GM19239 (cell line): ENCODE data around the gene VEGFA.

ENCODE experiments used
- DNase-seq: peaks from one replicate; pipeline ENCODE4 v3.0.0; 2011; ENCODE audit warnings: low spot score; ENCODE audit not compliant: insufficient read length
- FAIRE-seq: peaks from 2 replicates; lab custom pipeline; 2011; peaks lifted over from hg19 to GRCh38; lab: Jason Lieb, UNC

VEGFA gene

DNA sequence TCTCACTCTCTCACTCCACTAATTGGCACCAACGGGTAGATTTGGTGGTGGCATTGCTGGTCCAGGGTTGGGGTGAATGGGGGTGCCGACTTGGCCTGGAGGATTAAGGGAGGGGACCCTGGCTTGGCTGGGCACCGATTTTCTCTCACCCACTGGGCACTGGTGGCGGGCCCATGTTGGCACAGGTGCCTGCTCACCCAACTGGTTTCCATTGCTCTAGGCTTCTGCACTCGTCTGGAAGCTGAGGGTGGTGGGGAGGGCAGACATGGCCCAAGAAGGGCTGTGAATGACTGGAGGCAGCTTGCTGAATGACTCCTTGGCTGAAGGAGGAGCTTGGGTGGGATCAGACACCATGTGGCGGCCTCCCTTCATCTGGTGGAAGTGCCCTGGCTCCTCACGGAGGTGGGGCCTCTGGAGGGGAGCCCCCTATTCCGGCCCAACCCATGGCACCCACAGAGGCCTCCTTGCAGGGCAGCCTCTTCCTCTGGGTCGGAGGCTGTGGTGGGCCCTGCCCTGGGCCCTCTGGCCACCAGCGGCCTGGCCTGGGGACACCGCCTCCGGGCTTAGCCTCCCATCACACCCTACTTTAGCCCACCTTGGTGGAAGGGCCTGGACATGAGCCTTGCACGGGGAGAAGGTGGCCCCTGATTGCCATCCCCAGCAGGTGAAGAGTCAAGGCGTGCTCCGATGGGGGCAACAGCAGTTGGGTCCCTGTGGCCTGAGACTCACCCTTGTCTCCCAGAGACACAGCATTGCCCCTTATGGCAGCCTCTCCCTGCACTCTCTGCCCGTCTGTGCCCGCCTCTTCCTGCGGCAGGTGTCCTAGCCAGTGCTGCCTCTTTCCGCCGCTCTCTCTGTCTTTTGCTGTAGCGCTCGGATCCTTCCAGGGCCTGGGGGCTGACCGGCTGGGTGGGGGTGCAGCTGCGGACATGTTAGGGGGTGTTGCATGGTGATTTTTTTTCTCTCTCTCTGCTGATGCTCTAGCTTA lies 11.2 kb downstream of the VEGFA start:
- FAIRE-seq (no peak), DNase-seq (no peak)

- DNase-seq (no peak), FAIRE-seq (no peak)
These were observed 12.1 kb downstream of the VEGFA start for GRCh38 chr6:43781941-43782704.

- no peak for DNase-seq
These were observed 12.9 kb downstream of the VEGFA start for GRCh38 chr6:43782764-43783513.

GRCh38 chr6:43784049-43784855 lies 14.2 kb downstream of the VEGFA start:
- FAIRE-seq = no peak
- DNase-seq = no peak

More at GRCh38 chr6:43782764-43783513, 12.9 kb downstream of the VEGFA start:
- FAIRE-seq = no peak

DNA sequence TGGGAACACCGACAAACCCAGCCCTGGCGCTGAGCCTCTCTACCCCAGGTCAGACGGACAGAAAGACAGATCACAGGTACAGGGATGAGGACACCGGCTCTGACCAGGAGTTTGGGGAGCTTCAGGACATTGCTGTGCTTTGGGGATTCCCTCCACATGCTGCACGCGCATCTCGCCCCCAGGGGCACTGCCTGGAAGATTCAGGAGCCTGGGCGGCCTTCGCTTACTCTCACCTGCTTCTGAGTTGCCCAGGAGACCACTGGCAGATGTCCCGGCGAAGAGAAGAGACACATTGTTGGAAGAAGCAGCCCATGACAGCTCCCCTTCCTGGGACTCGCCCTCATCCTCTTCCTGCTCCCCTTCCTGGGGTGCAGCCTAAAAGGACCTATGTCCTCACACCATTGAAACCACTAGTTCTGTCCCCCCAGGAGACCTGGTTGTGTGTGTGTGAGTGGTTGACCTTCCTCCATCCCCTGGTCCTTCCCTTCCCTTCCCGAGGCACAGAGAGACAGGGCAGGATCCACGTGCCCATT lies 15.3 kb downstream of the VEGFA start:
- DNase-seq (no peak), FAIRE-seq (no peak)

DNA sequence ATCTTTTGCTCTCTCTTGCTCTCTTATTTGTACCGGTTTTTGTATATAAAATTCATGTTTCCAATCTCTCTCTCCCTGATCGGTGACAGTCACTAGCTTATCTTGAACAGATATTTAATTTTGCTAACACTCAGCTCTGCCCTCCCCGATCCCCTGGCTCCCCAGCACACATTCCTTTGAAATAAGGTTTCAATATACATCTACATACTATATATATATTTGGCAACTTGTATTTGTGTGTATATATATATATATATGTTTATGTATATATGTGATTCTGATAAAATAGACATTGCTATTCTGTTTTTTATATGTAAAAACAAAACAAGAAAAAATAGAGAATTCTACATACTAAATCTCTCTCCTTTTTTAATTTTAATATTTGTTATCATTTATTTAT lies 15.9 kb downstream of the VEGFA start:
- FAIRE-seq (no peak), DNase-seq (no peak)

GRCh38 chr6:43786664-43787329 lies 16.8 kb downstream of the VEGFA start:
- FAIRE-seq = no peak
- no peak for DNase-seq

DNA sequence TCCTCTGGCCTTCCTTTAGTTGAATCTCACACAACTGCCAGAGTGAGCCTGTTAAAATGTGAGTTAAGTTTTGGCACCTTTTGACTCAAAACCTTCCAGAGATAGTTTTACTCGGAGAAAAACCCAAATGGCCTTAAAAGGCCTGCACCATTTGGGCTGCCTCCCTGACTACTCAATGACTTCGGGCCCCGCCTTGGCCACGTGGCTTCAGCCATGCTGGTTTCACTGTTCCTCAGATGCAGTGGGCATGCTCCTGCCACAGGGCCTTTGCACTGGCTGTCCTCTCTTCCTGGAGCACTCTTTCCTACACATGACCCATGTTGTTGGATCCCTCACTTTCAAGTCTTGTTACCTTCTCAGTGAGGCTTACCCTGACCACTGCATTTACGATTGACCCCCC lies 18.3 kb downstream of the VEGFA start:
- no peak for FAIRE-seq
- DNase-seq = no peak

GRCh38 chr6:43789447-43789846 lies 19.4 kb downstream of the VEGFA start:
- DNase-seq = no peak
- FAIRE-seq = no peak

- DNase-seq (no peak), FAIRE-seq (no peak)
These were observed 20.0 kb downstream of the VEGFA start for GRCh38 chr6:43790031-43790430.

GRCh38 chr6:43791745-43792422 lies 21.9 kb downstream of the VEGFA start:
- no peak for DNase-seq
- FAIRE-seq = no peak

DNA sequence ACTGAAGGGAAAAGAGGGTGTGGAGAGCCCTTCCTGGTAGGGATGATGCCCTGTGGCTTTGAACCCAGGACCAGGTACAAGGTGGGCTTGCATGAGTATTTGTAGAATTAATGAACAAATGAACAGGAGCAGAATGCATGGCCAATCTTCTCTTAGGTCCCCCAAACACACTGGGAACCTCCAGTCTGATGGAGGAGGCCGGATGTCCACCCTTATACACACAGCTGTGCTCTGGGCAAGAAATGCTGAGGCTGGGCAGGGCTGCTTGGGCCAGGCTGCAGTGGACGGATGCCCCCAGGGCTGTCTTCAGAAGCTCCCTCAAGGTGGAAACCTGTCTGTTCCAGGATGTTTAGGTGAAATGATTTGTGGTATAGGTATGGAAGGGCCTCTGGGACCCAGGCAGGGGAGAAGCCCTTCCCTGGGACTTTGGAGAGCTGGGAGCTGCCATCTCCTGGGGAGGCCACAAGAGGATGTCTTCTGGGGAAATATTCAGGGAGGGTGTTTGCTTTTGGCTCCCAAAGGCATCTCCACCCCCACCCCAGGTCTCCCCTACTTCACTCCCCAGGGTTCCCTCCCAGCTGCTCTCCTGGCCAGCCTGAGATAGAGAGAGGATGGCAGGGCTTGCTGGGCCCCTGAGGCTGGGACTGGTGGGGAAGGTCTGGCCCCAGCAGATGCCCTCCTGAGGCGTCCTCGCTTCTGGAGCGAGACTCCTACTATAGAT lies 23.3 kb downstream of the VEGFA start:
- FAIRE-seq = no peak
- DNase-seq = no peak

DNA sequence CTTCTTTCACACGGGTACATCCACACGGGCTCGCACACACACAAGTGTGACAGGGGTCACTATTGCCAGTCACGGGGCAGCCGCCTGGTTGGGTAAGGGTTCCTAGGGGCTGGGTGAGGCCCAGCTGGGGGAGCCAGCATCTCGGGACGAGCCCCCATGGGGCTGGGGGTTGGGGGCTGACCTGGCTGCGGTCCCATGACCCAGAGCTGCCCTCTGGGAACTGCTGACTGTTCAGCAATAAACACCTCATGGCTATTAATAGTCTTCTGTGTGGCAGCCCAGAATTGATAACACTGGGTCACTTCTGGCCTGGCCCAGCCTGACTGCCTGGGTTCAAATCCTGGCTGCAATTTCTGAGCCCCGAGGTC lies 23.8 kb downstream of the VEGFA start:
- DNase-seq = no peak
- FAIRE-seq = no peak

DNA sequence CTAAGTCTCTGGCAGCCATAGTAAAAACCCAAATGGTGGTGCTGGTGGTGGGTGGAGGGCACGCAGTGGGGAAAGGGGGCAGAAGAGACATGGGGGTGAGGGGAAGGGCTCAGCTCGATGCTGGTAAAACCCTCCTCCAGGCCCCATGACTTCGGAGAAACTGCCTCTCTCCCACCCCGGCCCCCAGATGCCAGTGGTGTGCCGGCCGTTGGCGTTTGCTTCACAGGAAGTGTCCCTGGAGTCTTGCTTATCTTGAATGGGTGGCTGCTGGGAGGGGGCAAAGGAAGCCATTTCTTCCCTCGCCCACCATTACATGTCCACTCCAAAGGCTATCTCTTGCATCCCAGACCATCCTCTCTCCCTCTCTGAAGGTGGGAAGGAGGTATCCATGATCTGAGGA lies 25.4 kb downstream of the VEGFA start:
- FAIRE-seq (no peak), DNase-seq (no peak)

DNA sequence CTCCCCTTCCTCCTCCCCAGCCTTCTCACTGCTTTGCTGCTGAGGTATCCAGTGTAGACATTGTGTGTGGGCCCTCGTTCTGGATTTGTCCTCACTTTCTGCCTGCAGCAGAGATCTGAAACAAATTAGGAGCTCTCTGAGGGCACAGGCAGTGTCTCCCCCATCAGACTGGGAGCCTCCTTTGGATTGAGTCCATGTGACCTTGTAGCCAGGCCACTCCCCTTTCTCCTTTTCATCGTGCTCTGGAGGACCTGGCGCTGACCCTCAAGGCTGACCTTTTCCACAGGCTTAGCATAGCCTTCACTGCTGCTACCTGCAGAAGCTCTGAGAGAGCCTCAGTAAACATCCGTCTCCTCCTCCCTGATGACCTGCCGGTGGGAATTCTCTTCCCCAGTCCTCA lies 26.2 kb downstream of the VEGFA start:
- FAIRE-seq (no peak), DNase-seq (no peak)

DNA sequence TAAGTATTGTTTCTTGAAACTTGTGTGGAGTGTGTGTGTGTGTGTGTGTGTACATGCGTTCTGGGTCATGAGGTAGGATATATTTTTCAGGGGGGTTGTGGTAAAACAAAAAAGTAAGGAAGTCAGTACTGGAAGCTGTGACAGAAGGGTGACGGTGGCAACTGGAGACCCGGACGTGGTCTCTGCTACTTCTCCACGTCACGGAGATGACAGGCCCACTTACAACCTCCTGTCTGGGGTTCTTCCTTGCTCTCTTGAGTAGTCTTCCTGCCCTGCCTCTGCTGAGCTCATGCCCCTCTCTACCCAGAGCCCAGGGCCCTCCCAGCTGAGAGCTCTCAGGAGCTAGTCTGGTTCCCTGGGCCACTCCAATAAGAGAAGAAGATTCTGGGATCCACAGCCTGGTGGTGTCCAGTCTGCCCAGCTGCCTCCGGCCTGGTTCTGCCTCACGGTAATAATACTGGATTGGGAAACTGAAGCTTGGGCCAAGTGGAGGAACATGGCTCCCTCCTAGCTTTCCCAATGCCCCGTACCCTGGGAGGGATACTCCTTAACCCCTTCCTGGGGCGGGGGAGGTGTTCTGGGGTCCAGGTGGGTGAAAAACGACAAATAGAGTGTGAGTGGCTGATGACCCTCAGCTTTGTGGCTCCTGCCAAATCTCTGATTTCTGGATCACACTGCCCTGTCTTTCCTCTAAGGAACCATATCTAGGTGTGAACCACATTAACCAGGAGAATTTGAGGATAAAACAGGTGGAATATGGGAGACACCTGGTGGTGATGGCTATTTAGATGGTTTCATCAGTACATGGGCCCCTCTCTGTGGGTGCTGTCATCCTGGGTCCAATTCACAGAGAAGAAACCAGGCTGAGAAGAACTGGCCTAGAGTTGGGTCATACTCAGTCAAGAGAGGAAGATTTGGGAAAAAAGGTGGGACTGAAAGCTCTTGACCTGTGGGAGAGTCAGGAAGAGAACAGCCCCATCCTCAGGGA lies 27.2 kb downstream of the VEGFA start:
- no peak for DNase-seq
- FAIRE-seq = no peak

DNA sequence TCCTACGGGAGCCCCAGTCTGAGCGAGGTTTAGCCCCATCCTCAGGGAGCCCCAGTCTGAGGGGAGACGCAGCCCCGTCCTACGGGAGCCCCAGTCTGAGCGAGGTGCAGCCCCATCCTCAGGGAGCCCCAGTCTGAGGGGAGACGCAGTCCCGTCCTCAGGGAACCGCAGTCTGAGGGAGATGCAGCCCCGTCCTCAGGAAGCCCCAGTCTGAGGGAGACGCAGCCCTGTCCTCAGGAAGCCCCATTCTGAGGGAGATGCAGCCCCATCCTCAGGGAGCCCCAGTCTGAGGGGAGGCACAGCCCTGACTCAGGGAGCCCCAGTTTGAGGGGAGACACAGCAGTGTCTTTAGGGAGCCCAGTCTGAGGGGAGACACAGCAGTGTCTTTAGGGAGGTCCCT lies 27.9 kb downstream of the VEGFA start:
- FAIRE-seq = no peak
- DNase-seq = no peak
